Prostate gland (tissue), 2 donors: ENCODE data around the gene OR10H2. TPM values are rescaled to one million over a fixed set of nuclear protein-coding genes. Genes with fewer than 3 reads are reported as not detected.

ENCODE experiments used
- DNase-seq: peaks from one replicate; pipeline ENCODE4 v3.0.0-alpha.2; 2019; ENCODE audit warnings: low spot score
- H3K27ac ChIP-seq, 2 donors: fragments of 200-600 bp; sonication (generic); 2 replicates each; pipeline ENCODE4 v1.5.1; 2017 to 2019
- H3K27me3 ChIP-seq: fragments of 200-600 bp; sonication (generic); replicated peaks from 2 replicates; pipeline ENCODE4 v1.5.1; 2019; ENCODE audit not compliant: insufficient read depth
- H3K36me3 ChIP-seq, 2 donors: fragments of 200-600 bp; sonication (generic); 1 replicate in 1 of 2; 2 replicates in 1 of 2; pipeline versions ENCODE4 v1.5.1 to v1.8.1; 2017 to 2019
- H3K4me1 ChIP-seq: fragments of 200-600 bp; sonication (generic); replicated peaks from 2 replicates; pipeline ENCODE4 v1.5.1; 2019
- H3K4me3 ChIP-seq, 2 donors: fragments of 200-600 bp; sonication (generic); 2 replicates each; pipeline ENCODE4 v1.5.1; 2017 to 2019
- H3K9me3 ChIP-seq: fragments of 200-600 bp; sonication (generic); 2 replicates; pipeline ENCODE4 v1.5.1; 2017
- POLR2A ChIP-seq: fragments of 450-650 bp; IDR thresholded peaks from one replicate; pipeline ENCODE4 v1.6.1; 2016; ENCODE audit warnings: antibody characterized with exemption, mild to moderate bottlenecking
- POLR2AphosphoS5 ChIP-seq: sonication (generic); formaldehyde crosslinking; IDR thresholded peaks from one replicate; pipeline ENCODE4 v1.6.1; 2017; ENCODE audit warnings: antibody characterized with exemption
- WGBS: methylation state at CpG from one replicate; pipeline ENCODE4 v1.1.5; 2018; 5-methylcytosine and 5-hydroxymethylcytosine counted together
- intact Hi-C: fragments of 100-400 bp; cut with DNase I; formaldehyde crosslinking; loops from one replicate; pipeline ENCODE4 v1.14.2; 2022
- total RNA-seq, 2 donors: library from RNA; depleted of rRNA; stranded (reverse); fragments of >200 nt; gene quantifications; one replicate each; pipeline ENCODE4 v1.1.0, GENCODE V29; 2016
- TF ChIP-seq, protein P1 (sequence below), 4 experiments: fragments of 200-600 bp in 2 of 4; fragments of 450-650 bp in 2 of 4; sonication (generic) in 2 of 4; IDR thresholded peaks; 1 replicate in 3 of 4; 2 replicates in 1 of 4; pipeline ENCODE4 v1.5.1; 2016 to 2019; ENCODE audit warnings: antibody characterized with exemption in 4 of 4, mild to moderate bottlenecking in 2 of 4, moderate library complexity in 2 of 4

The OR10H2 gene
- total RNA-seq, 2 donors from 2014 or later, result not detected

- no peaks in the 10 kb centered on the region for H3K36me3 ChIP-seq
- no peak overlapping the region for H3K4me3 ChIP-seq
- no peak for DNase-seq
- intact Hi-C loops, result no loop called here
- H3K27me3 ChIP-seq, result peaks cover 10% of the 10 kb centered on the region
- H3K27ac ChIP-seq, result no peak overlapping the region
- no peaks in the 10 kb centered on the region for H3K9me3 ChIP-seq
- H3K4me1 ChIP-seq, result no peaks in the 10 kb centered on the region
- TF ChIP-seq POLR2A (no peak), POLR2AphosphoS5 (no peak)
- TF ChIP-seq, protein P1, sequence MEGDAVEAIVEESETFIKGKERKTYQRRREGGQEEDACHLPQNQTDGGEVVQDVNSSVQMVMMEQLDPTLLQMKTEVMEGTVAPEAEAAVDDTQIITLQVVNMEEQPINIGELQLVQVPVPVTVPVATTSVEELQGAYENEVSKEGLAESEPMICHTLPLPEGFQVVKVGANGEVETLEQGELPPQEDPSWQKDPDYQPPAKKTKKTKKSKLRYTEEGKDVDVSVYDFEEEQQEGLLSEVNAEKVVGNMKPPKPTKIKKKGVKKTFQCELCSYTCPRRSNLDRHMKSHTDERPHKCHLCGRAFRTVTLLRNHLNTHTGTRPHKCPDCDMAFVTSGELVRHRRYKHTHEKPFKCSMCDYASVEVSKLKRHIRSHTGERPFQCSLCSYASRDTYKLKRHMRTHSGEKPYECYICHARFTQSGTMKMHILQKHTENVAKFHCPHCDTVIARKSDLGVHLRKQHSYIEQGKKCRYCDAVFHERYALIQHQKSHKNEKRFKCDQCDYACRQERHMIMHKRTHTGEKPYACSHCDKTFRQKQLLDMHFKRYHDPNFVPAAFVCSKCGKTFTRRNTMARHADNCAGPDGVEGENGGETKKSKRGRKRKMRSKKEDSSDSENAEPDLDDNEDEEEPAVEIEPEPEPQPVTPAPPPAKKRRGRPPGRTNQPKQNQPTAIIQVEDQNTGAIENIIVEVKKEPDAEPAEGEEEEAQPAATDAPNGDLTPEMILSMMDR (IDR thresholded peaks at IDR 0.05), result no peak
- 79% methylated on average over 1 of the region's 1 CpG for WGBS
Observed at GRCh38 chr19:15715642-15716041, 12.2 kb upstream of the OR10H2 start.

GRCh38 chr19:15717809-15718208, 10.0 kb upstream of the OR10H2 start:
- H3K27me3 ChIP-seq, result peaks cover 10% of the 10 kb centered on the region
- H3K36me3 ChIP-seq, result no peaks in the 10 kb centered on the region
- H3K4me3 ChIP-seq, result no peak overlapping the region
- intact Hi-C loops, result no loop called here
- 14% methylated on average over 6 of the region's 6 CpGs for WGBS
- H3K27ac ChIP-seq, result no peak overlapping the region
- no peaks in the 10 kb centered on the region for H3K9me3 ChIP-seq
- no peak for DNase-seq
- no peak for TF ChIP-seq POLR2A
- no peak for TF ChIP-seq POLR2AphosphoS5
- TF ChIP-seq, protein P1 (IDR thresholded peaks at IDR 0.05), result no peak
- H3K4me1 ChIP-seq, result no peaks in the 10 kb centered on the region

DNA sequence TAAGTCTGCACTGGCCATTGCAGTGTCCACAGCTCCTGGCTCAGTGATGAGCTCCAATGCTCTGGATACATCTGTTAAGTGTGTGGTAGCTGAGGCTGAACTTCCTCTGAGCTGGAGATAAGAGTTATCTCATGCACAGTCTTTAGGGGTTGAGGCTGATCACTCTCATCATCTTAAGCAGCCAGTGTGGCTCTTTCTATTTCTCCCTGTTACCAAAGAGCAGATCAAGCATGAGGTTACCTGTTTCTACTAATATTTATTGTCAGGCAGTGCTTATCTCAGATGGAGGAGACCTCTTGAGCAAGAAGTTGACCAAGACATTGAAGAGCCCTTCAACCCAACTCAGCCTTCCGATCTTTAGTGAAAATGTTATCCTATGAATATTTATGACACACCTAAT, 6.6 kb upstream of the OR10H2 start:
- TF ChIP-seq POLR2A (no peak), POLR2AphosphoS5 (no peak)
- TF ChIP-seq, protein P1 (IDR thresholded peaks at IDR 0.05), result no peak
- Histone ChIP-seq H3K27me3 (peaks cover 17% of the 10 kb centered on the region), H3K4me1 (no peaks in the 10 kb centered on the region), H3K4me3 (no peak overlapping the region), H3K9me3 (no peaks in the 10 kb centered on the region), H3K27ac (no peak overlapping the region), H3K36me3 (no peaks in the 10 kb centered on the region)
- intact Hi-C loops, result no loop called here
- WGBS, result 93% methylated on average over 1 of the region's 1 CpG
- DNase-seq, result no peak

DNA sequence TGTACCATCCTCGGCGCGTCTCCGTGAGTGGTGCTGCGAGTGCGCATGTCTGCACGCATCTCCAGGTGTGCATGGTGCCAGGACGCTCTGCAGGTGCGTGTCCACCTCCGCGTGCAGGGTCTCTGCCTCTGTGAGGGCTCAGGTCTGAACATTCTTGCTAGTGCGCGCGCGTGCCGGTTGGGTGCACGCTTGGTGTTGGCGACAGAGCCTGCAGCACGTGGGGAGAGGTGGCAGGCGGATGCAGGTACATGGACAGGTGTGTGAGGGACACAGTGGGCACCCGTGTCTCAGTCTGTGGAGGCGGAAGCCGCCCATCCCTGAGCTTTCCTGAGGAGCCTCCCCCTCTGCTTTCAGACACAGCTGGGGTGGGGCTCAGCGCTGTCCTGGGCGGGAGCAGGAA, 4.9 kb upstream of the OR10H2 start:
- Histone ChIP-seq H3K27ac (no peak overlapping the region), H3K4me3 (no peak overlapping the region), H3K27me3 (peaks cover 11% of the 10 kb centered on the region), H3K4me1 (no peaks in the 10 kb centered on the region), H3K36me3 (no peaks in the 10 kb centered on the region), H3K9me3 (no peaks in the 10 kb centered on the region)
- WGBS, result 34% methylated on average over 25 of the region's 25 CpGs
- intact Hi-C loops, result no loop called here
- DNase-seq, result no peak
- TF ChIP-seq, protein P1 (IDR thresholded peaks at IDR 0.05), result no peak
- TF ChIP-seq POLR2AphosphoS5, result no peak
- TF ChIP-seq POLR2A, result no peak

- Histone ChIP-seq H3K4me3 (no peak overlapping the region), H3K36me3 (no peaks in the 10 kb centered on the region), H3K27ac (no peak overlapping the region), H3K9me3 (no peaks in the 10 kb centered on the region), H3K4me1 (no peaks in the 10 kb centered on the region), H3K27me3 (no peaks in the 10 kb centered on the region)
- DNase-seq, result no peak
- TF ChIP-seq POLR2A (no peak), POLR2AphosphoS5 (no peak)
- TF ChIP-seq, protein P1 (IDR thresholded peaks at IDR 0.05), result no peak
- 55% methylated on average over 1 of the region's 1 CpG for WGBS
- intact Hi-C loops, result no loop called here
Observed at GRCh38 chr19:15730538-15730937, 2.7 kb downstream of the OR10H2 start.
